SH-SY5Y (cell line): ENCODE results near the gene SRSF12.

Source experiments
- GATA2 ChIP-seq: IDR thresholded peaks from 2 replicates; pipeline ENCODE4 v1.6.1; 2011; ENCODE audit warnings: mild to moderate bottlenecking, low read depth, low read length
- GATA3 ChIP-seq: IDR thresholded peaks from 2 replicates; pipeline ENCODE4 v1.6.1; 2011; ENCODE audit warnings: low read depth, mild to moderate bottlenecking, low read length, moderate library complexity

DNA sequence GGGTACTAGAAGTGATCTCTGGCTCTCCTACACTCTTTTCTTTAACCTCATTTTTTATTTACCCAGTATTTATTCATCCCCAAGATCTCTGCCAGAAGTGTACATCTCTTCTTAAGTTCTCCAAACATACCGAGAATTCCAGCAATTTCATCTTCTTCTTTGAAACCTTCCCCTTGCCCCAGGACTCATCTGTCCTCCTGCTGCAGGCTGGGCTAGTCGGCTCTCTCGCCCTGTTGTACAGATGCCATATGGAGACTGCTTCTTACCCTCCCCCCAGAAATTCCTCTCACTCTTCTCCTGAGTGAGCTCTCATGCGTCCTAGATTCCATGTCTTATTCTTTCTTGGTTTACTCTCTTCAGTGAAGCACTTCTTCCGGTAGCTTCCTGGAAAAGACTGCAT is 59.2 kb downstream of the SRSF12 start:
- TF ChIP-seq GATA2 (no peak), GATA3 (no peak)
